H9 (cell line): ENCODE data around the gene MRPL43. TPM values are rescaled to one million over a fixed set of nuclear protein-coding genes. Genes with fewer than 3 reads are reported as not detected.

Experiments used
- DNase-seq: peaks from one replicate; pipeline ENCODE4 v3.0.0-alpha.2; 2017
- H2AFZ ChIP-seq: one replicate; pipeline ENCODE4 v1.6.1; 2013; ENCODE audit warnings: mild to moderate bottlenecking, low read length, control low read depth, moderate library complexity
- H2AK5ac ChIP-seq: 2 replicates; pipeline ENCODE4 v1.6.1; 2013; ENCODE audit warnings: low read length, control low read depth, mixed read lengths; ENCODE audit not compliant: insufficient read length
- H2BK120ac ChIP-seq: one replicate; pipeline ENCODE4 v1.6.1; 2013; ENCODE audit warnings: low read depth, mild to moderate bottlenecking, low read length, control low read depth, inconsistent platforms; ENCODE audit not compliant: poor library complexity, severe bottlenecking
- H2BK12ac ChIP-seq: 2 replicates; pipeline ENCODE4 v1.6.1; 2013; ENCODE audit warnings: low read length, control low read depth, mixed read lengths, low read depth; ENCODE audit not compliant: insufficient read length
- H2BK15ac ChIP-seq: 2 replicates; pipeline ENCODE4 v1.6.1; 2013; ENCODE audit warnings: low read depth, low read length, control low read depth
- H2BK20ac ChIP-seq: one replicate; pipeline ENCODE4 v1.6.1; 2013; ENCODE audit warnings: low read depth, mild to moderate bottlenecking, low read length, control low read depth, inconsistent platforms; ENCODE audit not compliant: poor library complexity, severe bottlenecking
- H2BK5ac ChIP-seq: 2 replicates; pipeline ENCODE4 v1.6.1; 2013; ENCODE audit warnings: low read length, control low read depth, mixed read lengths; ENCODE audit not compliant: insufficient read length
- H3K14ac ChIP-seq: 2 replicates; pipeline ENCODE4 v1.6.1; 2013; ENCODE audit warnings: low read length, control low read depth; ENCODE audit not compliant: insufficient read depth
- H3K18ac ChIP-seq: 2 replicates; pipeline ENCODE4 v1.6.1; 2013; ENCODE audit warnings: low read depth, mild to moderate bottlenecking, mixed read lengths, low read length, control low read depth; ENCODE audit not compliant: insufficient read length
- H3K23ac ChIP-seq: 2 replicates; pipeline ENCODE4 v1.6.1; 2013; ENCODE audit warnings: low read length, control low read depth, mixed read lengths, low read depth; ENCODE audit not compliant: insufficient read length
- H3K23me2 ChIP-seq: 2 replicates; pipeline ENCODE4 v1.6.1; 2013; ENCODE audit warnings: low read depth, mild to moderate bottlenecking, mixed read lengths, low read length, control low read depth; ENCODE audit not compliant: insufficient read length, poor library complexity, severe bottlenecking
- H3K27ac ChIP-seq: 2 replicates; pipeline ENCODE4 v1.5.1; 2013; ENCODE audit warnings: low read length, control low read depth, mixed read lengths, low read depth; ENCODE audit not compliant: insufficient read length
- H3K27me3 ChIP-seq: 2 replicates; pipeline ENCODE4 v1.6.1; 2013; ENCODE audit warnings: low read length, control low read depth, inconsistent platforms; ENCODE audit not compliant: insufficient read depth
- H3K4ac ChIP-seq: 2 replicates; pipeline ENCODE4 v1.6.1; 2013; ENCODE audit warnings: low read depth, mild to moderate bottlenecking, control low read depth, inconsistent platforms, low read length, moderate library complexity
- H3K4me1 ChIP-seq: 2 replicates; pipeline ENCODE4 v1.6.1; 2013; ENCODE audit warnings: low read length, control low read depth, inconsistent platforms; ENCODE audit not compliant: insufficient read depth
- H3K4me2 ChIP-seq: 2 replicates; pipeline ENCODE4 v1.6.1; 2013; ENCODE audit warnings: low read length, control low read depth, mixed read lengths; ENCODE audit not compliant: insufficient read length, insufficient read depth
- H3K56ac ChIP-seq: 2 replicates; pipeline ENCODE4 v1.6.1; 2013; ENCODE audit warnings: low read depth, mild to moderate bottlenecking, mixed read lengths, low read length, control low read depth; ENCODE audit not compliant: insufficient read length
- H3K79me1 ChIP-seq: 2 replicates; pipeline ENCODE4 v1.6.1; 2013; ENCODE audit warnings: low read depth, mild to moderate bottlenecking, moderate library complexity, low read length, control low read depth, inconsistent platforms; ENCODE audit not compliant: insufficient read depth, poor library complexity, severe bottlenecking
- H3K79me2 ChIP-seq: 2 replicates; pipeline ENCODE4 v1.6.1; 2013; ENCODE audit warnings: low read length, control low read depth, inconsistent platforms; ENCODE audit not compliant: insufficient read depth
- H3K9ac ChIP-seq: 2 replicates; pipeline ENCODE4 v1.6.1; 2013; ENCODE audit warnings: low read length, control low read depth, mixed read lengths; ENCODE audit not compliant: insufficient read length; ENCODE audit errors: extremely low read depth
- H3K9me3 ChIP-seq: one replicate; pipeline ENCODE4 v1.6.1; 2013; ENCODE audit warnings: low read depth, low read length, inconsistent platforms; ENCODE audit not compliant: control insufficient read depth
- H3T11ph ChIP-seq: one replicate; pipeline ENCODE4 v1.6.1; 2013; ENCODE audit warnings: mild to moderate bottlenecking, low read length, control low read depth, inconsistent platforms
- H4K20me1 ChIP-seq: one replicate; pipeline ENCODE4 v1.6.1; 2013; ENCODE audit not compliant: control insufficient read depth, insufficient read length, insufficient read depth
- H4K5ac ChIP-seq: 2 replicates; pipeline ENCODE4 v1.6.1; 2013; ENCODE audit warnings: low read depth, mild to moderate bottlenecking, mixed read lengths, low read length, control low read depth; ENCODE audit not compliant: insufficient read length
- H4K8ac ChIP-seq: replicated peaks from 2 replicates; pipeline ENCODE4 v1.6.1; 2013; ENCODE audit warnings: low read length, control low read depth, mixed read lengths, low read depth; ENCODE audit not compliant: insufficient read length
- H4K91ac ChIP-seq: 2 replicates; pipeline ENCODE4 v1.6.1; 2013; ENCODE audit warnings: low read depth, mild to moderate bottlenecking, moderate library complexity, mixed read lengths, low read length, control low read depth; ENCODE audit not compliant: insufficient read length
- H3K27ac Mint-ChIP-seq, 3 experiments: 2 replicates in 2 of 3; 3 replicates in 1 of 3; pipeline ENCODE4 v1.8.0; 2020 to 2021; ENCODE audit warnings: mixed read lengths in 3 of 3, mild to moderate bottlenecking in 1 of 3, moderate library complexity in 1 of 3
- H3K27me3 Mint-ChIP-seq: 2 replicates; pipeline ENCODE4 v1.8.0; 2021; ENCODE audit warnings: low read depth, mild to moderate bottlenecking, moderate library complexity, mixed read lengths
- H3K36me3 Mint-ChIP-seq, 3 experiments: 2 replicates in 2 of 3; 3 replicates in 1 of 3; pipeline ENCODE4 v1.8.0; 2020 to 2021; ENCODE audit warnings: low read depth in 3 of 3, mixed read lengths in 3 of 3; ENCODE audit not compliant: insufficient read depth in 1 of 3
- H3K4me1 Mint-ChIP-seq, 2 experiments: 2 replicates each; pipeline ENCODE4 v1.8.0; 2020; ENCODE audit warnings: mixed read lengths in 2 of 2
- H3K4me3 Mint-ChIP-seq, 2 experiments: 2 replicates in 1 of 2; 3 replicates in 1 of 2; pipeline ENCODE4 v1.8.0; 2020 to 2021; ENCODE audit warnings: mild to moderate bottlenecking in 2 of 2, mixed read lengths in 2 of 2, moderate library complexity in 1 of 2
- H3K9me3 Mint-ChIP-seq, 2 experiments: 2 replicates in 1 of 2; 3 replicates in 1 of 2; pipeline ENCODE4 v1.8.0; 2020; ENCODE audit warnings: mild to moderate bottlenecking in 2 of 2, mixed read lengths in 2 of 2, moderate library complexity in 1 of 2
- WGBS: extraction: QIAGEN DNeasy Blood & Tissue Kit; methylation state at CpG from one replicate; pipeline ENCODE4 v1.1.7; 2013; ENCODE audit warnings: missing lambda C conversion rate, low lambda C conversion rate, mixed read lengths; ENCODE audit not compliant: insufficient read length; ENCODE audit errors: extremely low coverage; 5-methylcytosine and 5-hydroxymethylcytosine counted together
- total RNA-seq: library from RNA; stranded (reverse); gene quantifications from 2 replicates; pipeline ENCODE4 v1.2.1, GENCODE V29; 2021
- TF ChIP-seq, protein P1 (sequence below): fragments of 200-600 bp; sonication (generic); conservative IDR thresholded peaks from 3 replicates; pipeline ENCODE4 v1.8.0; 2021; ENCODE audit warnings: antibody characterized with exemption, mild to moderate bottlenecking

Gene MRPL43
- total RNA-seq, 1 experiment from 2014 or later: 70.3 TPM

DNA sequence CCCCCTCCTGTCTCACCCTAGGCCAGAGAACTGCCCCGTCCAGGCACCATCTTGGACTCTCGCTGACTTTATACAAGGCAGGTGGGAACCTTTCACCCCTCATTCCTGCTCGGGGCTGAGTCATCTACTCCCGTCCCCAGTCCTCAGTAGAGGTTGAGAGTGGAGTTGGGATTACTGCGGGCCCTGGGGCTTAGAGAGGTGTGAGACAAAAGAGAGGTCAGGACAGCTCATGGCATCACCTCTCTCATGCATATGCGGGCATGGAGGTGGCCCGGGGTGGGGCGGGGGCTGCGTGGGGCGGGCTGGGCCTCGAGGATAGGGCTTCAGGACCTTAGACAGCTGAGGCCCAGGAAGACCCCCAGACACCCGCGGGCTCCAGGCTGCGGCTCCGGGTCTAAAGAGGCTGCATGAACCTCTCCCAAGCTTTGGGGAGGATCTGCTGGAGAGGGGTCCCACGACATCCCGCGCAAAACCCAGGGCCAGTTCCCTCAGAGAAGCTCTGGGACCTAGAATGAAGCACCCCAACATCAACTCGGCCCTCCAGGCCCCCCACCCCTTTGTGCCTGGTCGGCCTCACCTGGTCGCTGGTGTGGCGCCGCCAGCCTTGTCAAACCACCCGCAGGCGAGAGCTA, 43.3 kb upstream of the MRPL43 start:
- Mint-ChIP-seq H3K4me3 (peak overlapping the region; percentile 59 to 89), H3K36me3 (no peaks in the 10 kb centered on the region), H3K4me1 (peaks cover 34 to 50% of the 10 kb centered on the region in 2 experiments), H3K27me3 (peaks cover 67% of the 10 kb centered on the region), H3K27ac (0 out of 7 replicates have a peak overlapping the region, but pooled peaks of 1 of the 3 experiments have one; percentile 78), H3K9me3 (no peaks in the 10 kb centered on the region; a peak in 1 of 5 replicates)
- H3K4ac ChIP-seq: no peak overlapping the region
- H4K20me1 ChIP-seq: no peaks in the 10 kb centered on the region
- H3K27me3 ChIP-seq: peaks cover 4% of the 10 kb centered on the region; the same call in 1 of the 2 replicates
- no peak overlapping the region for H4K8ac ChIP-seq
- H3K4me1 ChIP-seq: peaks cover 4% of the 10 kb centered on the region; the same call in 1 of the 2 replicates
- no peak overlapping the region for H3K14ac ChIP-seq
- H3K23ac ChIP-seq: no peak overlapping the region
- no peak overlapping the region for H2AK5ac ChIP-seq
- no peaks in the 10 kb centered on the region for H3K79me1 ChIP-seq
- H3K23me2 ChIP-seq: peaks cover 13% of the 10 kb centered on the region
- no peak overlapping the region for H2BK12ac ChIP-seq
- H2BK120ac ChIP-seq: no peak overlapping the region
- no peak overlapping the region for H3K27ac ChIP-seq
- DNase-seq: peak; percentile 66
- H2BK15ac ChIP-seq: no peak overlapping the region
- no peak overlapping the region for H3T11ph ChIP-seq
- no peak overlapping the region for H4K5ac ChIP-seq
- no peak overlapping the region for H3K18ac ChIP-seq
- no peak overlapping the region for H3K56ac ChIP-seq
- H2BK20ac ChIP-seq: no peak overlapping the region
- TF ChIP-seq, protein P1, sequence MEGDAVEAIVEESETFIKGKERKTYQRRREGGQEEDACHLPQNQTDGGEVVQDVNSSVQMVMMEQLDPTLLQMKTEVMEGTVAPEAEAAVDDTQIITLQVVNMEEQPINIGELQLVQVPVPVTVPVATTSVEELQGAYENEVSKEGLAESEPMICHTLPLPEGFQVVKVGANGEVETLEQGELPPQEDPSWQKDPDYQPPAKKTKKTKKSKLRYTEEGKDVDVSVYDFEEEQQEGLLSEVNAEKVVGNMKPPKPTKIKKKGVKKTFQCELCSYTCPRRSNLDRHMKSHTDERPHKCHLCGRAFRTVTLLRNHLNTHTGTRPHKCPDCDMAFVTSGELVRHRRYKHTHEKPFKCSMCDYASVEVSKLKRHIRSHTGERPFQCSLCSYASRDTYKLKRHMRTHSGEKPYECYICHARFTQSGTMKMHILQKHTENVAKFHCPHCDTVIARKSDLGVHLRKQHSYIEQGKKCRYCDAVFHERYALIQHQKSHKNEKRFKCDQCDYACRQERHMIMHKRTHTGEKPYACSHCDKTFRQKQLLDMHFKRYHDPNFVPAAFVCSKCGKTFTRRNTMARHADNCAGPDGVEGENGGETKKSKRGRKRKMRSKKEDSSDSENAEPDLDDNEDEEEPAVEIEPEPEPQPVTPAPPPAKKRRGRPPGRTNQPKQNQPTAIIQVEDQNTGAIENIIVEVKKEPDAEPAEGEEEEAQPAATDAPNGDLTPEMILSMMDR: no peak
- no peak overlapping the region for H2AFZ ChIP-seq
- no peak overlapping the region for H4K91ac ChIP-seq
- H3K4me2 ChIP-seq: peak overlapping the region; percentile 74
- no peaks in the 10 kb centered on the region for H3K79me2 ChIP-seq
- no peaks in the 10 kb centered on the region for H3K9me3 ChIP-seq
- WGBS: no CpG with 5 or more reads among the region's 25 CpGs
- H3K9ac ChIP-seq: no peak overlapping the region
- no peak overlapping the region for H2BK5ac ChIP-seq
